HepG2 (cell line): ENCODE measurements around the gene TOM1L2. TPM values are rescaled to one million over a fixed set of nuclear protein-coding genes. Genes with fewer than 3 reads are reported as not detected.

Experiments
- ATAC-seq: fragments of 200-7000 bp; cut with Tn5 transposase; 3 replicates; pipeline ENCODE4 v1.9.1; 2020; ENCODE audit warnings: mild to moderate bottlenecking, moderate library complexity
- BruUV-seq: library from RNA; stranded (reverse); fragments of 400-500 nt; replicated peaks from 2 replicates; lab custom pipeline; 2021; lab: Mats Ljungman, UMichigan
- CTCF ChIA-PET: fragments of 300-600 bp; formaldehyde crosslinking; extraction: SDS; loops from one replicate; lab custom pipeline; 2021; ENCODE audit warnings: low total read pairs, inconsistent platforms, low intra/inter-chr PET ratio; lab: Yijun Ruan, JAX
- POLR2A ChIA-PET: fragments of 350-600 bp; sonication (Branson Sonifier 250); formaldehyde crosslinking; loops from one replicate; lab custom pipeline; 2020; ENCODE audit warnings: antibody characterized with exemption, inconsistent platforms; lab: Yijun Ruan, JAX
- DNase-seq: peaks from one replicate; pipeline ENCODE4 v3.0.0-alpha.2; 2015; ENCODE audit warnings: low spot score
- FAIRE-seq: peaks from 3 replicates; lab custom pipeline; 2011; peaks lifted over from hg19 to GRCh38; lab: Jason Lieb, UNC
- H2AFZ ChIP-seq: one replicate; pipeline ENCODE4 v1.6.1; 2011; ENCODE audit warnings: low read length, inconsistent platforms
- H3K27ac ChIP-seq: fragments of 300-600 bp; 3 replicates; pipeline ENCODE4 v1.8.0; 2011; ENCODE audit warnings: mixed run types, mild to moderate bottlenecking, mixed read lengths, low read length, inconsistent platforms; ENCODE audit not compliant: insufficient read depth; ENCODE audit errors: extremely low read length
- H3K27me3 ChIP-seq, 2 experiments: fragments of 200-600 bp in 1 of 2; 2 replicates in 1 of 2; 3 replicates in 1 of 2; pipeline versions ENCODE4 v1.6.0 to v1.8.0; 2011; ENCODE audit warnings: low read length in 2 of 2, mild to moderate bottlenecking in 2 of 2, moderate library complexity in 2 of 2, inconsistent platforms in 1 of 2; ENCODE audit not compliant: insufficient read depth in 2 of 2, control insufficient read depth in 1 of 2
- H3K36me3 ChIP-seq, 2 experiments: fragments of 200-600 bp in 1 of 2; replicated peaks in 1 of 2; 2 replicates in 1 of 2; 3 replicates in 1 of 2; pipeline versions ENCODE4 v1.5.1 to v1.8.0; 2011; ENCODE audit warnings: low read length in 2 of 2, inconsistent platforms in 1 of 2; ENCODE audit not compliant: insufficient read depth in 2 of 2, control insufficient read depth in 1 of 2
- H3K4me1 ChIP-seq: 2 replicates; pipeline ENCODE4 v1.5.1; 2012; ENCODE audit warnings: low read length, inconsistent platforms; ENCODE audit not compliant: insufficient read depth
- H3K4me2 ChIP-seq: 2 replicates; pipeline ENCODE4 v1.6.0; 2011; ENCODE audit warnings: low read depth, low read length, inconsistent platforms
- H3K4me3 ChIP-seq, 3 experiments: fragments of 200-600 bp in 1 of 3; sonication (generic), shearing (Covaris generic) in 1 of 3; replicated peaks in 1 of 3; 2 replicates each; pipeline ENCODE4 v1.5.1; 2011 to 2016; ENCODE audit warnings: low read length in 3 of 3, inconsistent platforms in 2 of 3, low read depth in 2 of 3, mild to moderate bottlenecking in 2 of 3, control low read depth in 1 of 3, mixed read lengths in 1 of 3; ENCODE audit not compliant: insufficient read depth in 1 of 3
- H3K79me2 ChIP-seq: one replicate; pipeline ENCODE4 v1.6.1; 2011; ENCODE audit warnings: low read length, inconsistent platforms; ENCODE audit not compliant: insufficient read depth
- H3K9ac ChIP-seq: 2 replicates; pipeline ENCODE4 v1.6.0; 2011; ENCODE audit warnings: mild to moderate bottlenecking, low read depth, low read length, inconsistent platforms; ENCODE audit not compliant: insufficient read depth
- H3K9me3 ChIP-seq: 2 replicates; pipeline ENCODE4 v1.5.1; 2012; ENCODE audit warnings: mild to moderate bottlenecking, low read length
- H4K20me1 ChIP-seq: 2 replicates; pipeline ENCODE4 v1.6.0; 2011; ENCODE audit warnings: inconsistent platforms, mild to moderate bottlenecking, low read length, moderate library complexity; ENCODE audit not compliant: insufficient read depth
- AKAP8 ChIP-seq: sonication (generic); formaldehyde crosslinking; IDR thresholded peaks from 2 replicates; pipeline ENCODE4 v1.5.1; 2020; ENCODE audit warnings: mild to moderate bottlenecking, missing genetic modification reagents
- ARNTL ChIP-seq: sonication (generic); formaldehyde crosslinking; IDR thresholded peaks from 2 replicates; pipeline ENCODE4 v1.4.0; 2020; ENCODE audit warnings: mild to moderate bottlenecking, missing genetic modification reagents
- GATAD1 ChIP-seq: IDR thresholded peaks from 2 replicates; pipeline ENCODE4 v1.6.1; 2016; ENCODE audit warnings: missing genetic modification reagents, missing compliant biosample characterization
- KDM2A ChIP-seq: sonication (generic); formaldehyde crosslinking; IDR thresholded peaks from 2 replicates; pipeline ENCODE4 v1.4.0; 2020; ENCODE audit warnings: low read depth, missing genetic modification reagents, borderline replicate concordance
- REXO4 ChIP-seq: sonication (generic); formaldehyde crosslinking; IDR thresholded peaks from 2 replicates; pipeline ENCODE4 v1.8.0; 2022; ENCODE audit warnings: missing genetic modification reagents, mild to moderate bottlenecking, borderline replicate concordance
- ZKSCAN1 ChIP-seq: fragments of 150-350 bp; IDR thresholded peaks from 2 replicates; pipeline ENCODE4 v1.6.1; 2014; ENCODE audit warnings: low read length
- ZNF101 ChIP-seq: sonication (generic); formaldehyde crosslinking; IDR thresholded peaks from 2 replicates; pipeline ENCODE4 v1.4.0; 2020; ENCODE audit warnings: mild to moderate bottlenecking, low read depth, missing genetic modification reagents, borderline replicate concordance
- ZNF34 ChIP-seq: sonication (generic); formaldehyde crosslinking; IDR thresholded peaks from 2 replicates; pipeline ENCODE4 v1.4.0; 2020; ENCODE audit warnings: mild to moderate bottlenecking, missing genetic modification reagents, borderline replicate concordance
- ZNF343 ChIP-seq: sonication (generic); formaldehyde crosslinking; IDR thresholded peaks from 2 replicates; pipeline ENCODE4 v1.4.0; 2020; ENCODE audit warnings: mild to moderate bottlenecking, missing genetic modification reagents
- ZNF382 ChIP-seq: sonication (generic); formaldehyde crosslinking; IDR thresholded peaks from 2 replicates; pipeline ENCODE4 v1.5.0; 2020; ENCODE audit warnings: missing genetic modification reagents, mild to moderate bottlenecking, borderline replicate concordance
- ZNF414 ChIP-seq: sonication (generic); formaldehyde crosslinking; IDR thresholded peaks from 2 replicates; pipeline ENCODE4 v1.5.0; 2020; ENCODE audit warnings: missing genetic modification reagents
- ZNF761 ChIP-seq: sonication (generic); formaldehyde crosslinking; conservative IDR thresholded peaks from 2 replicates; pipeline ENCODE4 v1.4.0; 2020; ENCODE audit warnings: mild to moderate bottlenecking, missing genetic modification reagents
- WGBS: methylation state at CpG from one replicate; pipeline ENCODE4 v1.1.6; 2017; ENCODE audit warnings: low lambda C conversion rate; 5-methylcytosine and 5-hydroxymethylcytosine counted together
- in situ Hi-C: cut with HindIII; loops from 2 replicates; pipeline ENCODE4 v1.10.0; 2017; ENCODE audit warnings: low pct_unique_long_range_greater_than_20kb; ENCODE audit not compliant: extremely low pct_ligation_motif_present
- intact Hi-C: fragments of 100-400 bp; cut with micrococcal nuclease; formaldehyde crosslinking; loops from one replicate; pipeline ENCODE4 v1.10.0; 2022; ENCODE audit not compliant: unreplicated experiment
- polyA plus RNA-seq, 8 experiments: library from polyadenylated mRNA; depleted of rRNA in 3 of 8; stranded (reverse) in 7 of 8; unstranded in 1 of 8; fragments of >200 nt; fragmentation: Illumina TruSeq in 4 of 8; extraction: Trizol in 4 of 8; gene quantifications; 2 replicates each; pipeline versions ENCODE4 v1.2.1 to v1.2.3, GENCODE V29; 2011 to 2016; ENCODE audit warnings: low read depth in 4 of 8, missing spikeins in 1 of 8, mixed read lengths in 1 of 8; ENCODE audit not compliant: insufficient read depth in 1 of 8
- total RNA-seq, 5 experiments: library from RNA; depleted of rRNA; stranded (reverse); fragments of >200 nt; fragmentation: Illumina TruSeq; extraction: Trizol; gene quantifications; 2 replicates each; pipeline ENCODE4 v1.2.3, GENCODE V29; 2016; ENCODE audit warnings: low read depth in 1 of 5

The TOM1L2 gene
- total and polyA plus RNA-seq, 2 of the 13 experiments (the other 11 are each of a cell fraction or from before 2014, with no cell fraction given): 4.7 to 7.4 TPM

GRCh38 chr17:17830740-17831207 lies 141.4 kb downstream of the TOM1L2 start (continued):
- TF ChIP-seq REXO4 (CRISPR knock-in tag) (no peak), ARNTL (peak; percentile 86), GATAD1 (CRISPR knock-in tag) (peak; percentile 68), ZNF414 (CRISPR knock-in tag) (peak; percentile 99), KDM2A (CRISPR knock-in tag) (peak; percentile 79)

GRCh38 chr17:17830269-17830567 lies 142.0 kb downstream of the TOM1L2 start:
- FAIRE-seq (no peak), ATAC-seq (no peak)
- in situ Hi-C loops: no loop called here
- ChIA-PET CTCF (no interaction called here), POLR2A (interaction anchor here (1.0 to 1.9 kb wide), 4 partner anchors 8 to 11 kb away, joined by 3 to 12 read pairs (median 6); no protein-coding TSS in a partner anchor)
- peaks cover 90% of the 10 kb centered on the region for H3K79me2 ChIP-seq
- H3K27me3 ChIP-seq: no peaks in the 10 kb centered on the region
- H3K4me2 ChIP-seq: peak overlapping the region; percentile 48
- peaks cover 96% of the 10 kb centered on the region for H3K4me1 ChIP-seq
- peak overlapping the region in 1 of 3 experiments; percentile 21; a peak in 1 of 6 replicates for H3K4me3 ChIP-seq
- H3K9me3 ChIP-seq: no peaks in the 10 kb centered on the region
- peaks cover 61% of the 10 kb centered on the region; the same call in 1 of the 2 replicates for H4K20me1 ChIP-seq
- intact Hi-C loops: no loop called here
- 58% methylated on average over 2 of the region's 2 CpGs for WGBS
- peak overlapping the region; percentile 75 for H3K27ac ChIP-seq
- no peak overlapping the region for H2AFZ ChIP-seq
- peaks cover 12 to 44% of the 10 kb centered on the region in 2 experiments for H3K36me3 ChIP-seq
- no peak for TF ChIP-seq ZNF34 (CRISPR knock-in tag)
- TF ChIP-seq ZNF761 (CRISPR knock-in tag): no peak
- no peak for TF ChIP-seq ZNF343 (CRISPR knock-in tag)
- peak; percentile 72; the same call in 1 of the 2 replicates for TF ChIP-seq ZKSCAN1
- TF ChIP-seq ZNF382 (CRISPR knock-in tag): no peak
- TF ChIP-seq ZNF101 (CRISPR knock-in tag): no peak
- TF ChIP-seq AKAP8: 0 out of 2 replicates have a peak, but pooled peaks have one; percentile 5
- TF ChIP-seq, all 625 proteins: peak for 2
- BruUV-seq: no TSS peak
- no peak overlapping the region; the same call in 1 of the 2 replicates for H3K9ac ChIP-seq
- DNase-seq: no peak
